CD4-positive, alpha-beta T cell treated with Interleukin-17A for 4 hours (primary cell): ENCODE data around the gene IFT25.
"Not testable (repeated sequence)": the region's sequence is repeated elsewhere in the genome, so short reads cannot be mapped to it uniquely, and the experiment has no call there.

Experiments used
- DNase-seq: peaks from one replicate; pipeline ENCODE4 v3.0.0-alpha.2; 2020; ENCODE audit warnings: mixed read lengths

IFT25 gene

DNA sequence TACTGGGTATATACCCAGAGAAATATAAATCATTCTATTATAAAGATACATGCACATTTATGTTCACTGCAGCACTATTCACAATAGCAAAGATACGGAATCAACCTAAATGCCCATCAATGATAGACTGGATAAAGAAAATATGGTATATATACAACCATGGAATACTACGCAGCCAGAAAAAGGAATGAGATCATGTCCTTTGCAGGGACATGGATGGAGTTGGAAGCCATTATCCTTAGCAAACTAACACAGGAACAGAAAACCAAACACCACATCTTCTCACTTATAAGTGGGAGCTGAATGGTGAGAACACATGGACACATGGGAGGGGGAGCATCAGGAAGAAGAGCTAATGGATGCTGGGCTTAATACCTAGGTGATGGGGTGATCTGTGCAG, 63.6 kb downstream of the IFT25 start:
- DNase-seq: not testable (repeated sequence)

DNA sequence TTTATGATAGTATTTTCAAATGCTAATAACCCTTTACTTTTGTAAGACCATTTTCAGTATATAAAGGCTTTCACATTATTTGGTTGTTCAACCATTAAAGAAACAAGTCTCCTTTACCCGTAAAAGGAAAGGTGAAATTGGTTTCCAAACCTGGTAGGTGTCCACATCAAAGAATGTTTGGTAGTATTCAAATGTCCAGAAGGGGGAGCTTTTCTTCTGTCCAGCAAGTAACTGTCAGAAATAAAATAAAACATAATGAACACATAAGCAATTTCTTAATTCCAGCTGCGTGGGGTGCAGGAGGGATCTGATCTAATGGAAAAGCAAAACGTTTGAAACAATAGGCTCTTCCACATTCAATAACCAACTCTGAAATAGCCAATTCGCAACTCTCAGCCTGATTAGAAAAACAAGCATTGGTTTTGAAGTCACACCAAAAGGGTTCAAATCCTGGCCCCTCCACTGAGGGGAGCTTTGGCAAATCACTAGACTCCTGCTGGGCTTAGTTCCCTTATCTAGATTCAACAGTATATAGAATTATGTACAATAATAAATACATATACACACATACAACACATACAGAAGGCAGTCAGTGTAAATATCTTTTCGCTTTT, 66.9 kb downstream of the IFT25 start:
- DNase-seq: no peak

DNA sequence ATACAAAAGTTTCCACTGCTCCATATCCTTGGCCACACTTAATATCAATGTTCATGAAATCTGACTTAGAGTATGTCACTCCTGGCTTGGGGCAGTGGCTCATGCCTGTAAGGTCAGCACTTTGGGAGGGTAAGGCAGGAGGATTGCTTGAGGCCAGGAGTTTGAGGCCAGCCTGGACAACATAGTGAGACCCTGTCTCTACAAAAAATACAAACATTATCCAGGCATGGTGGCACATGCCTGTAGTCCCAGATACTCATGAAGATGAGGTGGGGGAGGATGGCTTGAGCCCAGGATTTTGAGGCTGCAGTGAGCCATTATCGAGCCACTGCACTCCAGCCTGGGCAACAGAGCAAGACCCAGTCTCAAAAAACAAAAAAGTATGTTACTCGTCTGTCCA, 70.3 kb downstream of the IFT25 start:
- DNase-seq: not testable (repeated sequence)

DNA sequence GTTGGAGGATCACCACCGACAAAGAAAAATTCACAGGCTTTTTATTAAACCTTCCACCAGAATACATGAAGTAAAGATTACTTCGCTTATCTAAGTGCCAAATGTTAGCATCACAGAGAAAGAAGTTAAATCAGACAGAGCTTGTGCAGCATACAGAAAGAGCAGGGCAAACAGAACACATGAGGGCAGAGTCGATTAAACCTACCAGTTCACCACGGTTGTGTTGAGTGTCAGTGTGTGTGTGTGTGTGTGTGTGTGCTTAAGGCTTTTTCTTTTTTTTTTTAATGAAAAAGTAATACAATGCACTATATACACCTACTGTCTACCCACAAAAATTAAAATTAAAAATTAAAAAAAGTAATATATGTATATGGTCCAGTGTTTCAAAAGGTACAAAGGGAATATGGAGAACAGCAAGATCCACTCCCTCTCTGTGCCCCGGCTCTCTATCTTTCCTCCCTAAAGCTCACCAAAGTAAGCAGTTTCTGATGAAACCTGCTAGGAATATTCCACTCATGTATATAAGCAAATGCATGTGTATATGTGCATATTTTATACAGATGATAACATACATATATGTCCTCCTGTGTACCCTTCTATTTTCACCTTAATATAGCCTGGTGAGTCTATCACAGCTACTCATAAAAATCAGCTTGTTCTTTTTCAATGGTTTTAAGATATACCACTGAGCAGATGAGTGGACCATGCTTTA, 73.6 kb downstream of the IFT25 start:
- DNase-seq: no peak
